A673 (cell line): ENCODE results near the gene CENPU.

Experiments
- CTCF ChIP-seq: fragments of 300-800, 200-600 bp; sonication (generic); conservative IDR thresholded peaks from 2 replicates; pipeline ENCODE4 v1.5.1; 2017; ENCODE audit warnings: low read depth, mild to moderate bottlenecking, antibody characterized with exemption, low read length, moderate library complexity, mixed read lengths
- EZH2 ChIP-seq: fragments of 200-600 bp; sonication (generic); IDR thresholded peaks from 2 replicates; pipeline ENCODE4 v1.6.1; 2017; ENCODE audit warnings: borderline replicate concordance, low read depth, mild to moderate bottlenecking, mixed read lengths, antibody characterized with exemption, low read length; ENCODE audit not compliant: poor library complexity, severe bottlenecking

GRCh38 chr4:184653650-184654049 is 80.2 kb downstream of the CENPU start:
- TF ChIP-seq CTCF (no peak), EZH2 (no peak)
